HepG2 (cell line): Measurements from ENCODE around the gene SUPT6H.

Source experiments
- BRF2 ChIP-seq: sonication (generic); formaldehyde crosslinking; IDR thresholded peaks from 2 replicates; pipeline ENCODE4 v1.8.1; 2022; ENCODE audit warnings: mild to moderate bottlenecking, missing genetic modification reagents
- CREM ChIP-seq, 2 experiments: sonication (generic) in 1 of 2; formaldehyde crosslinking in 1 of 2; IDR thresholded peaks; 2 replicates each; pipeline versions ENCODE4 v1.4.0 to v1.6.1; 2016 to 2020; ENCODE audit warnings: antibody characterized with exemption in 1 of 2, mild to moderate bottlenecking in 1 of 2, missing genetic modification reagents in 1 of 2
- CTCF ChIP-seq: sonication (generic); formaldehyde crosslinking; IDR thresholded peaks from 2 replicates; pipeline ENCODE4 v1.5.0; 2020; ENCODE audit warnings: mild to moderate bottlenecking, missing genetic modification reagents, moderate library complexity
- HNRNPL ChIP-seq: fragments of 200-400 bp; formaldehyde crosslinking; IDR thresholded peaks from 2 replicates; pipeline ENCODE4 v1.6.1; 2017; ENCODE audit warnings: mild to moderate bottlenecking, low read depth, low read length
- MAFF ChIP-seq: IDR thresholded peaks from 2 replicates; pipeline ENCODE4 v1.6.1; 2011; ENCODE audit warnings: low read depth, low read length, improper control_type of control experiment
- POLR2A ChIP-seq, 2 experiments: IDR thresholded peaks; 2 replicates each; pipeline ENCODE4 v1.6.1; 2011; ENCODE audit warnings: low read depth in 2 of 2, low read length in 2 of 2, mild to moderate bottlenecking in 1 of 2, moderate library complexity in 1 of 2; ENCODE audit not compliant: insufficient read depth in 1 of 2
- SMC3 ChIP-seq: IDR thresholded peaks from 2 replicates; pipeline ENCODE4 v1.6.1; 2011; ENCODE audit warnings: low read length, improper control_type of control experiment
- SP140L ChIP-seq: sonication (generic); formaldehyde crosslinking; IDR thresholded peaks from 2 replicates; pipeline ENCODE4 v1.4.0; 2020; ENCODE audit warnings: missing genetic modification reagents, borderline replicate concordance
- ZNF446 ChIP-seq: sonication (generic); formaldehyde crosslinking; IDR thresholded peaks from 2 replicates; pipeline ENCODE4 v1.5.0; 2020; ENCODE audit warnings: mild to moderate bottlenecking, missing genetic modification reagents

GRCh38 chr17:28714281-28714680, 52.3 kb downstream of the SUPT6H start:
- 0 out of 2 replicates have a peak, but pooled peaks have one; percentile 10 for TF ChIP-seq SMC3
- no peak for TF ChIP-seq CREM (IDR thresholded peaks at IDR 0.05)
- no peak for TF ChIP-seq CREM (CRISPR knock-in tag; IDR thresholded peaks at IDR 0.05)
- TF ChIP-seq POLR2A (IDR thresholded peaks at IDR 0.05; ENCODE audit: insufficient read depth in 1 of 2, low read depth in 2 of 2, low read length in 2 of 2): no peak
- no peak for TF ChIP-seq HNRNPL
- TF ChIP-seq BRF2 (CRISPR knock-in tag): no peak
- no peak for TF ChIP-seq SP140L
- TF ChIP-seq CTCF (CRISPR knock-in tag): peak; percentile 62
- TF ChIP-seq ZNF446 (CRISPR knock-in tag): no peak
- no peak for TF ChIP-seq MAFF
